KBM-7 (cell line): ENCODE data around the gene ZNF700.
"Not testable (repeated sequence)": the region's sequence is repeated elsewhere in the genome, so short reads cannot be mapped to it uniquely, and the experiment has no call there.

Source experiments
- DNase-seq: peaks from one replicate; pipeline ENCODE4 v3.0.0-alpha.2; 2015
- in situ Hi-C: fragments of 300-500 bp; cut with MboI; formaldehyde crosslinking; loops from 2 replicates; pipeline ENCODE4 v1.14.3; 2020; ENCODE audit warnings: low sequenced_read_pairs, low pct_unique_long_range_greater_than_20kb, mixed read lengths

Gene ZNF700

DNA sequence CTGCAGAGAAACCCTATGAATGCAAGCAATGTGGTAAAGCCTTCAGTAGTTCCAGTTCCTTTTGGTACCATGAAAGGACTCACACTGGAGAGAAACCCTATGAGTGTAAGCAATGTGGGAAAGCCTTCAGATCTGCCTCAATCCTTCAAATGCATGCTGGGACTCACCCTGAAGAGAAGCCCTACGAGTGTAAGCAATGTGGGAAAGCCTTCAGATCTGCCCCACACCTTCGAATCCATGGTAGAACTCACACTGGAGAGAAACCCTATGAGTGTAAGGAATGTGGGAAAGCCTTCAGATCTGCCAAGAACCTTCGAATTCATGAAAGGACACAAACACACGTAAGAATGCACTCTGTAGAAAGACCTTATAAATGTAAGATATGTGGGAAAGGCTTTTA, 54.6 kb downstream of the ZNF700 start:
- DNase-seq, result peak; percentile 8
- in situ Hi-C loops, result no loop called here

DNA sequence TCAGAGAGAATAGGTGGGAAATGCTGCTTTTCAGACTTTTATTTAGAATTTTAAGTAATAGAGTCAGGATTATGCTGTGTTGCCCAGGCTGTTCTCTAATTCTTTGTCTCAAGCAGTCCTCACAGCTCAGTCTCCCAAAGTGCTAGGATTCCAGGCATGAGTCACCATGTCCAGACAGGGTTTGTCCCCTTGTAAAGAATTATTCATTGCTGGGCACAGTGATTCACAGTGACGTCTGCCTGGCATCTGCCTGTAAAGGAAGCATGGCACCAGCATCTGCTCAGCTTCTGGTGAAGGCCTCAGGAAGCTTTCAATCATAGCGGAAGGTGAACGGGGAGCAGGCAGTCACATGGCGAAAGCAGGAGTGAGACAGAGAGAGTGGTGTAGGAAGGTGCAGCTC, 57.6 kb downstream of the ZNF700 start:
- no peak for DNase-seq
- in situ Hi-C loops, result no loop called here

DNA sequence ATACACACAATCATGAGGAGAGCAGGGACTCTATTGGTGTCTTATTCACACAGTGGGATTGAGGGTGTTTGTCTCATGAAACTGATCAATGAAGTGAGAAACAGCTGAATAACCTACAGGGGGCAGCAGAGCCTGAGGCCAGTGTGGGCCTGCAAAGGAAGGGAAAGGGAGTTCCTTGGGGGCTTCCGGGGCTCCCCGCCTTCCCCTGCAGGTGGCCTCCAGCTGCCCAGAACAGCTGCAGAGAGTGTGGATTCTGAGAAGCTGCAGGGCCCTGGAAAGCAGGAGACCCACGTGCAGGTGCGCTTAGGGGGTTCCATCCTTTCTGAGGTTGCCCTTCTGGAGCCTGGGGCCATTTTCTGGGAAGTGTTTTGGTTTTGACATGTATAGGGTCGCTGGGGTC, 60.1 kb downstream of the ZNF700 start:
- in situ Hi-C loops, result no loop called here
- DNase-seq, result no peak

DNA sequence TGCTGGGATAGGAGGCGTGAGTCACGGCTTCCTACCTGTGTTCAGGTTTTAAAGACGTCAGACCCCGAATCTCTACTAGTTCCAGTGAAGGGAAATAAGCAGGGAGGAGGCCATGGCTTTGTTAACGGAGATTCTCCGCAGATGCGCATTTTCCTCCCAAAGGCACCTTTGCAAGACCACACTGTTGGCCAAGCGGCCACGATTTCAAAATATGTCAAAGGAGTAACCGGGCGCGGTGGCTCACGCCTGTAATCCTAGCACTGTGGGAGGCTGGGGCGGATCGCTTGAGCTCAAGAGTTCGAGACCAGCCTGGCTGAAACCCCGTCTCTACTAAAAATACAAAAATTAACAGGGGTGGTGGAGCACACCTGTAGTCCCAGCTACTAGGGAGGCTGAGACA, 61.8 kb downstream of the ZNF700 start:
- DNase-seq, result no peak
- in situ Hi-C loops, result no loop called here

DNA sequence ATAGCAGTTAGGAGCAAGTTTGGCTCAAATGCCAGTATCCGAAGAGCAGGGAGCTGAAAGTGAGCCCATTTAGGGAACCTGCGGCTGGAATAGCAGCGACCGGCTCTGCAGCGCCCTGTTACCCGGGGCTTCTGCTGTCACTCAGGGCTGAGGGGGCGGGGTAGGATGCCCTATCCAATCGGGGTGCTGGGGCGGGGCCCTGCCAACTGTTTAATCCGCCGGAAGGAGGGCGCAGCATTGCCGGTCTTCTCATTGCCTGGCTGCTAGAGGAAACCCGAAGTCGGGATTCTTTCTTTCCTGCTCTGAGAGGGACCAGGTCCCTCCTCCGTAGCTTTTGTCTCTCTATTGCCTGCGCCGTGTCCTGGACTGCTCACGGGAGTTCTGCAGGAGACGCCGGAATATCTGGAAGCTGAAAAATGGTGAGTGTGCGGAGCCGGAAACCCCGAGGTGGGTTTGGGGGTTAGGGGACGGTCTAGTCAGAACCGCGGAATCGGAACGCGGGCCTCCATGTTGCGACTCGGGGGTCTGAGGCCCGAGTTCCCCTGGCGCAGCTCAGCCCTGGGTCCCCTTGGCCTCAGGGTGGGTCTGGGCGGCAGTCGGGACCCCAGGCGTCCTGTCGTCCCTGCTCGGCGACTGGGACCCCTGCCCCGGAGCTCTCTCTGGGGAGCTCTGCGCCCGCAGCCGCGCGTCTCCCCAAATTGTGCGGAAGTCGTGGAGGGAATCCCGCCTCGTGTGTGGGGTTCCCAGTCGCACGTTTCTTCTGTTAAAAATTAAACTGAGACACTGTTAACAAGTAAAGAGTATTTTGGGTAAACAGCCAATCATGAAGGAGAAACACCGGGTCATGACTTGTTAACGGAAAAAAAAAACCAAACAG, 62.7 kb downstream of the ZNF700 start:
- in situ Hi-C loops, result no loop called here
- peak; percentile 93 for DNase-seq

DNA sequence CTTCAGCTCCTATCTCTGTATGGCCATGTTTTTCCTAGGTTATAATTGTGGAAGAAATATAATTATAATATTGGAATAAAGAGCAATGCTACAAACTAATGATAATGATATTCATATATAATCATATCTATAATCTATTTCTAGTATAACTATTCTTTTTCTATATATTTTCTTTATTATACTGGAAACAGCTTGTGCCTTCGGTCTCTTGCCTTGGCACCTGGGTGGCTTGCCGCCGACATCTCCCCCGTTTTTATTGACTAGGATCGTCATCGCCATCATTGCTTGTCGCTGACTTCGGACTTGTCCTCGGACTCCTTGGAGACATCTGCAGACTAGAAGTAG, 64.2 kb downstream of the ZNF700 start:
- DNase-seq, result no peak
- in situ Hi-C loops, result no loop called here

DNA sequence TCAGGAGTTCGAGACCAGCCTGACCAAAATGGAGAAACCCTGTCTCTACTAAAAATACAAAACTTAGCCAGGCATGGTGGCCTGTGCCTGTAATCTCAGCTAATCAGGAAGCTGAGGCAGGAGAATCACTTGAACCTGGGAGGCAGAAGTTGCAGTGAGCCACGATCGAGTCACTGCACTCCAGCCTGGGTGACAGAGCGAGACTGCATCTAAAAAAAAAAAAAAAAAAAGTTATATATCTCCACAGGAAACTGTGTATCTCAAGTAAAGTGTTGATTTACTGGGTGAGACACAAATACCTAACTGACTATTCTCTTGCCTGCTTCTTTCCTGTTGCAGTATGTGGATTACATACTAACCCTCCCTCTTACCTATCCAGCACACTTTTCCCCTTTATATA, 67.0 kb downstream of the ZNF700 start:
- in situ Hi-C loops, DNase-seq: not testable (repeated sequence)

DNA sequence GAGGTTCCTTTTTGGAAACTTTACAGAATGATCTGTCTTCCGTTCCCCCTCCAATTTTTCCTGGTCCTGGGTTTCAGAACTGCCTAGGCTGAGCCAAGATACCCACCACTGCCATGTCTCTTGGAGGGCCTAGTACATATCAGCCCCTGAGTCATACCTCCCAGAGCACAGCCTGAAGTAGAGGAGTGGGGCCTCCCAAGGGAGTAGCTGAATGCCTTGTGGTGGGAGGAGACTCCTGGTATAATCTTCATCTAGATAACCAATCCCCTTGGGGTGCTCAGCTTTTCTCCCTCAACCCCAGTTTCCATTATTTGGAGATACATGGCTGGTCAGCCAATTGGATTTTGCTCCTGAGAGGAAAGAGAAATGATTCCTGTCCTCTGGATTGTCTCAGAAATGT, 70.3 kb downstream of the ZNF700 start:
- in situ Hi-C loops, result no loop called here
- DNase-seq, result no peak
